Fibroblast of villous mesenchyme (primary cell): Measurements from ENCODE around the gene F2RL3. TPM values are rescaled to one million over a fixed set of nuclear protein-coding genes. Genes with fewer than 3 reads are reported as not detected.

ENCODE experiments used
- DNase-seq: peaks from one replicate; pipeline ENCODE4 v3.0.0-alpha.2; 2010; ENCODE audit warnings: low read depth
- H3K4me3 ChIP-seq: 2 replicates; pipeline ENCODE4 v1.5.1; 2011; ENCODE audit warnings: low read depth, mild to moderate bottlenecking, low read length
- CTCF ChIP-seq: IDR thresholded peaks from 2 replicates; pipeline ENCODE4 v1.5.1; 2012; ENCODE audit warnings: low read depth, mild to moderate bottlenecking, low read length; ENCODE audit not compliant: insufficient read depth
- total RNA-seq: library from RNA; depleted of rRNA; stranded (reverse); fragments of >200 nt; gene quantifications from 2 replicates; pipeline ENCODE4 v1.2.3, GENCODE V29; 2012

Gene F2RL3
- total RNA-seq, 1 donor = 0.43 TPM

DNA sequence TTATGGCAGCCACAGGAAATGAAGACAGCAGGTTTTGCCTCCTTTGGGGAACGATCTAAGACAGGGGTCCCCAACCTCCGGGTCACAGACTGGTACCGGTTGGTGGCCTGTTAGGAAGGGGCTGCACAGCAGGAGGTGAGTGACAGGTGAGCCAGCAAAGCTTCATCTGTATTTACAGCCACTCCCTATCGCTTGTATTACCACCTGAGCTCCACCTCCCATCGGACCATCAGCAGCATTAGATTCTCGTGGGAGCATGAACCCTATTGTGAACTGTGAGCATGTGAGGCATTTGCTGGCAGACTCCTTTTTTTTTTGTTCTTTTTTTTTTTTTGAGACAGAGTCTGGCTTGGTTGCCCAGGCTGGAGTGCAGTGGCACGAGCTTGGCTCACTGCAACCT lies 22.2 kb downstream of the F2RL3 start:
- DNase-seq = no peak
- TF ChIP-seq CTCF = no peak
- no peak overlapping the region for H3K4me3 ChIP-seq

DNA sequence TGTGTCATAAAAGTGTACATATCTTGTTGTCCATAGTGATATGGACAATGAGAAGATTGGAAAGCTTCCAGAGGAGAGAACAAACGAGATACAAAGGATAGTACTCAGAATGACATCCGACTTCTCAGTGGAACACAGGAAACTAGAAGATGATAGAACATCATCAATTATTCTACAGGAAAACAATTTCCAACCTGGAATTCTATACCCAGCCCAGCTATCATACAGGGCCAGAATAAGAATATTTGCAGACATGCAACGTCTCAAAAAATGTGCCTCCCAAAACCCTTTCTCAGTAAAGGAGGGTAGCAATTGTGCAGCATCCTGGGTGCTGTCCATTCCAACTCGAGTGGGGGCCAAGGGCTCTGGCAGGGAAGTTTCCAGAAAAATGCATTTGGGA lies 24.0 kb downstream of the F2RL3 start:
- no peak for DNase-seq
- no peak for TF ChIP-seq CTCF
- H3K4me3 ChIP-seq = no peak overlapping the region

DNA sequence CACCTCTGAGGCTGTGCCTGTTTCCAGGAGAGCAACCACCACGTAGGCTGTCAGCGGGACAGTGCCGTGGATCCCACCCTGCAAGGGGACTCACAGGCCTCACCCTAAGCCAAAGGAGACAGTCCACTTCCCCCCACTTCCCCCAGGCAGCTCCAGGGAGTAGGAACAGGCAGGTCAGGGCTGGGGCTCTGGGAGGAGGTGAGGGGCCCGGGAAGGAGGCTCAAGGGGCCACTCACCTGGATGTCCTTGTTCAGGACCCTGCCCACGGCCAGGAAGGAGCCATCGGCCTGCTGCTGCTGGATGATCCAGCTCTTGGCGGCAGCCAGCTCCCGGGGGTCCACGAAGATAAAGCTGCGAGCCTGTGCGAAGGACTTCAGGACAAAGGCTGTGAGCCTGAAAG lies 25.6 kb downstream of the F2RL3 start:
- no peak for DNase-seq
- H3K4me3 ChIP-seq = no peak overlapping the region
- no peak for TF ChIP-seq CTCF

- H3K4me3 ChIP-seq = no peak overlapping the region
- no peak for TF ChIP-seq CTCF
- no peak for DNase-seq
These were observed 26.3 kb downstream of the F2RL3 start for GRCh38 chr19:16915135-16915534.

DNA sequence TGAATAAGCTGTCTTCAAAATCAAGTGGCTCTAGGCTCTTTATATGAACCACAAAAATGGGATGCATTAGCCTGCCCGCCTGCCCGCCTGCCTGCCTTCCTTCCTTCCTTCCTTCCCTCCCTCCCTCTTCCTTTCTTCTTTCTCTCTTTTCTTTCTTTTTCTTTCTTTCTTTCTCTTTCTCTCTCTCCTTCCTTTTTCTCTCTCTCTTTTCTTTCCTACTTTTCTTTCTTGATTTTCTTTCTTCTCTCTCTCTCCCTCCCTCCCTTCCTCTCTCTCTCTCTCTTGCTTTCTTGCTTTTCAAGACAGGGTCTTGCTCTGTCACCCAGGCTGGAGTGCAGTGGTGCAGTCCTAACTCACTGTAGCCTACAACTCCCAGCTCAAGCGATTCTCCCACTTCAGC lies 26.9 kb downstream of the F2RL3 start:
- TF ChIP-seq CTCF = no peak
- no peak for DNase-seq
- H3K4me3 ChIP-seq = no peak overlapping the region

- H3K4me3 ChIP-seq = no peak overlapping the region
- no peak for DNase-seq
- no peak for TF ChIP-seq CTCF
These were observed 28.6 kb downstream of the F2RL3 start for GRCh38 chr19:16917401-16917800.

- H3K4me3 ChIP-seq = no peak overlapping the region
- no peak for TF ChIP-seq CTCF
- no peak for DNase-seq
These were observed 30.7 kb downstream of the F2RL3 start for GRCh38 chr19:16919496-16919895.
